ENCODE data around the gene PPP2R5A.
"Not testable (repeated sequence)": the region's sequence is repeated elsewhere in the genome, so short reads cannot be mapped to it uniquely, and the experiment has no call there.

The PPP2R5A gene

DNA sequence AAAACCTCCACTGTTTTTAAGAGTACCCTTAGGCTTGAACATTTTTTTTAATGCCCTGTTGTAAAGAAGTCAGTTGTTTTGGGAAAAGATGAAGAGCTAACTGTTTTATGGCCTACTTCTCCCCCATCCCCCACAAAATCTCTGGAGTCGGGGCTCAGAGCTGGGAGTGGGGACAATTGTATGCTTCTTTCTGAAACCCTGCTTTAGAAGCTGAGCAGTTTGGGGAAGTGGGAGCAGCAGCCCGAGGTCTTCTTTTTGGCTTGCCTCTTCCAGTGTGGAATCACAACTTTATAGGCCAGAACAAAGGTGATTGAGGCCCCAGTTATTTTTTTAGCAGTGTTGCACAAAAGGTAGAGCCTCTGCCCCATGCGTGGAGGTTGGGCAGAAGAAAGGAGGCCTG lies 25.2 kb downstream of the PPP2R5A start:
- Histone ChIP-seq H3K27ac (ENCODE audit: insufficient read depth in 1 of 2, low read depth in 1 of 2, low read length in 2 of 2, poor library complexity in 1 of 2, severe bottlenecking in 2 of 2) (no peak overlapping the region), H3K4me1 (ENCODE audit: control extremely low read depth in 1 of 4, control insufficient read depth in 4 of 4, insufficient read depth in 4 of 4, low read length in 3 of 4) (no peaks in the 10 kb centered on the region), H3K36me3 (ENCODE audit: control insufficient read depth in 4 of 4, insufficient read depth in 4 of 4, low read length in 3 of 4) (peaks cover 2 to 60% (median 10%) of the 10 kb centered on the region in 4 experiments), H3K9me3 (ENCODE audit: control extremely low read depth in 1 of 5, control insufficient read depth in 4 of 5, insufficient read depth in 2 of 5, low read depth in 1 of 5, low read length in 4 of 5) (peaks cover 0 to 19% (median 3%) of the 10 kb centered on the region in 5 experiments), H3K27me3 (replicated peaks in 2 of 5; ENCODE audit: control insufficient read depth in 4 of 5, insufficient read depth in 5 of 5, low read length in 4 of 5) (no peaks in the 10 kb centered on the region), H3K4me3 (ENCODE audit: control insufficient read depth in 1 of 7, extremely low read depth in 1 of 7, insufficient read depth in 4 of 7, low read depth in 2 of 7, low read length in 6 of 7) (no peak overlapping the region)
- ChIA-PET POLR2A (no interaction called here), CTCF (interaction anchor here (0.7 to 1.6 kb wide), 7 partner anchors 9 to 248 kb away, joined by 3 to 6 read pairs (median 4); no protein-coding TSS in a partner anchor)
- DNase-seq: no peak
- WGBS (ENCODE audit: insufficient coverage): 76% methylated on average over 3 of the region's 3 CpGs

DNA sequence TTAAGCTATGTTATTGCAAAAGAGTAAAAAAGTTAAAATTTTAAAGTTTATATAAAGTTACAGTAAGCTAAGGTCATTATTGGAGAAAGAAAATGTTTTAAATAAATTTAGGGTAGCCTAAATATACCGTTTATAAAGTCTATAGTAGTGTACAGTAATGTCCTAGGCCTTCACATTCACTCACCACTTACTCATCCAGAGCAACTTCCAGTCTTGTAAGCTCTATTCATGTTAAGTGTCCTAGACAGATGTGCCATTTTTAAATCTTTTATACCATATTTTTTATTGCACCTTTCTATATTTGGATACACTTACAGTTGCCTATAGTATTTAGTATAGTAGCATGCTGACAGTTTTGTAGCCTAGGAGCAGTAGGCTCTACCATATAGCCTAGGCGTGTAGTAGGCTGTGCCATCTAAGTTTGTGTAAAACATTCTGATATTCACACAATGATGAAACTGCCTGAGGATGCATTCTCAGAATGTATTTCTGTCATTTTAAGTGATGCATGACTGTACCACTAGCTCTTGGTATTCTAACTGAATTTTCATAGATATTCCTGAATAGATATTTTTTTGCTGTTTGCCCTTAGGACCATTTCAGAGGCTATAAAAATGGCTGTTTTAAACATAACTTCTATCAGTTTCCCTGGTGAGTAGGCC lies 26.8 kb downstream of the PPP2R5A start:
- Histone ChIP-seq H3K4me3 (ENCODE audit: control insufficient read depth in 1 of 7, extremely low read depth in 1 of 7, insufficient read depth in 4 of 7, low read depth in 2 of 7, low read length in 6 of 7) (no peak overlapping the region), H3K27me3 (replicated peaks in 2 of 5; ENCODE audit: control insufficient read depth in 4 of 5, insufficient read depth in 5 of 5, low read length in 4 of 5) (no peaks in the 10 kb centered on the region), H3K4me1 (ENCODE audit: control extremely low read depth in 1 of 4, control insufficient read depth in 4 of 4, insufficient read depth in 4 of 4, low read length in 3 of 4) (no peaks in the 10 kb centered on the region), H3K27ac (ENCODE audit: insufficient read depth in 1 of 2, low read depth in 1 of 2, low read length in 2 of 2, poor library complexity in 1 of 2, severe bottlenecking in 2 of 2) (no peak overlapping the region), H3K9me3 (ENCODE audit: control extremely low read depth in 1 of 5, control insufficient read depth in 4 of 5, insufficient read depth in 2 of 5, low read depth in 1 of 5, low read length in 4 of 5) (peaks cover 0 to 18% (median 3%) of the 10 kb centered on the region in 5 experiments), H3K36me3 (ENCODE audit: control insufficient read depth in 4 of 4, insufficient read depth in 4 of 4, low read length in 3 of 4) (peaks cover 2 to 56% (median 10%) of the 10 kb centered on the region in 4 experiments)
- POLR2A ChIA-PET: no interaction called here
- DNase-seq: no peak
- WGBS (ENCODE audit: insufficient coverage): 100% methylated on average over 1 of the region's 2 CpGs
- CTCF ChIA-PET: interaction anchor here (0.7 to 1.9 kb wide), 7 partner anchors 17 to 278 kb away, joined by 3 to 11 read pairs (median 5); no protein-coding TSS in a partner anchor

DNA sequence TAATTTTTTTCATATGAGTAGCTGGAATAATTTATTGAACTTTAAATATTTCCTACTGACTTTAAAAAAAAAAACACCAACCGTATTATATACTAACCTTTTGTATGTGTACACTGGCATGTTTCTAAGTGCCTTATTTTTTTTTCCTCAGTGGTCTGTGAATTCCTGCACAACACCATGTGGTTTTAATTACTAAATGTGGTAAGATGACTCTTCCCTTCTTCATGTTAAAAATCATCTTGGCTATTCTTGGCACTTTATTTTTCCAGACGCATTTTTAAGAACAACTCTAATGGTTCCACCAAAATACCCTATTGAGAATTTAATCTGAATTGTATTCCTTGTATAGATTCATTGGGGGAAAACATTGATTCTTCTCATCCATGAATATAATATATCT lies 28.4 kb downstream of the PPP2R5A start:
- Histone ChIP-seq H3K9me3 (ENCODE audit: control extremely low read depth in 1 of 5, control insufficient read depth in 4 of 5, insufficient read depth in 2 of 5, low read depth in 1 of 5, low read length in 4 of 5) (peaks cover 0 to 18% (median 3%) of the 10 kb centered on the region in 5 experiments), H3K27ac (ENCODE audit: insufficient read depth in 1 of 2, low read depth in 1 of 2, low read length in 2 of 2, poor library complexity in 1 of 2, severe bottlenecking in 2 of 2) (no peak overlapping the region), H3K27me3 (replicated peaks in 2 of 5; ENCODE audit: control insufficient read depth in 4 of 5, insufficient read depth in 5 of 5, low read length in 4 of 5) (no peaks in the 10 kb centered on the region), H3K4me3 (ENCODE audit: control insufficient read depth in 1 of 7, extremely low read depth in 1 of 7, insufficient read depth in 4 of 7, low read depth in 2 of 7, low read length in 6 of 7) (no peak overlapping the region), H3K36me3 (ENCODE audit: control insufficient read depth in 4 of 4, insufficient read depth in 4 of 4, low read length in 3 of 4) (peaks cover 2 to 43% (median 9%) of the 10 kb centered on the region in 4 experiments), H3K4me1 (ENCODE audit: control extremely low read depth in 1 of 4, control insufficient read depth in 4 of 4, insufficient read depth in 4 of 4, low read length in 3 of 4) (no peaks in the 10 kb centered on the region)
- no CpG with 5 or more reads among the region's 2 CpGs for WGBS (ENCODE audit: insufficient coverage)
- DNase-seq: no peak
- ChIA-PET CTCF (no interaction called here), POLR2A (no interaction called here)

DNA sequence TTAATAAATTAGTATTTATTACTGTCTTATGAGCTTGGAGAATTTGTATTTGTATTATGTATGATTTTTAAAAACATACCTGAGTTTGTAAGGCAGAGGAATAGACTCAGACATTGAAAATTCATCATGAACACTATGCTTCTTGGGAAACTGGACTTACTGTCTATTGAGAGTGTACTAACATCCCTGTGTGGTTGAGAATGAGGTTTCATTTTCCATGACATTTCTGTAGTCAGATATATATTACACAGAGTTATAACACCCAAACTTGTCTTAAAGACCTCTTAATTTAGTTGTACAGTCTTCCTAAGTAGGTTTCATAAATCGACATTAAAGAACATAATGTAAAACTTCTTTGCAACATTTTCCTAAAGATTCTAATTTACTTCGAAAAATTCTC lies 30.0 kb downstream of the PPP2R5A start:
- no peaks in the 10 kb centered on the region for H3K27me3 ChIP-seq (replicated peaks in 2 of 5; ENCODE audit: control insufficient read depth in 4 of 5, insufficient read depth in 5 of 5, low read length in 4 of 5)
- no peak for DNase-seq
- H3K36me3 ChIP-seq (ENCODE audit: control insufficient read depth in 4 of 4, insufficient read depth in 4 of 4, low read length in 3 of 4): peaks cover 2 to 29% (median 7%) of the 10 kb centered on the region in 4 experiments
- ChIA-PET POLR2A (no interaction called here), CTCF (interaction anchor here (1.1 kb wide), 1 partner anchor 205 kb away, joined by 3 read pairs; no protein-coding TSS in a partner anchor)
- H3K27ac ChIP-seq (ENCODE audit: insufficient read depth in 1 of 2, low read depth in 1 of 2, low read length in 2 of 2, poor library complexity in 1 of 2, severe bottlenecking in 2 of 2): no peak overlapping the region
- no peaks in the 10 kb centered on the region for H3K4me1 ChIP-seq (ENCODE audit: control extremely low read depth in 1 of 4, control insufficient read depth in 4 of 4, insufficient read depth in 4 of 4, low read length in 3 of 4)
- H3K4me3 ChIP-seq (ENCODE audit: control insufficient read depth in 1 of 7, extremely low read depth in 1 of 7, insufficient read depth in 4 of 7, low read depth in 2 of 7, low read length in 6 of 7): no peak overlapping the region
- WGBS (ENCODE audit: insufficient coverage): no CpG with 5 or more reads among the region's 2 CpGs
- peaks cover 0 to 18% (median 3%) of the 10 kb centered on the region in 5 experiments for H3K9me3 ChIP-seq (ENCODE audit: control extremely low read depth in 1 of 5, control insufficient read depth in 4 of 5, insufficient read depth in 2 of 5, low read depth in 1 of 5, low read length in 4 of 5)

DNA sequence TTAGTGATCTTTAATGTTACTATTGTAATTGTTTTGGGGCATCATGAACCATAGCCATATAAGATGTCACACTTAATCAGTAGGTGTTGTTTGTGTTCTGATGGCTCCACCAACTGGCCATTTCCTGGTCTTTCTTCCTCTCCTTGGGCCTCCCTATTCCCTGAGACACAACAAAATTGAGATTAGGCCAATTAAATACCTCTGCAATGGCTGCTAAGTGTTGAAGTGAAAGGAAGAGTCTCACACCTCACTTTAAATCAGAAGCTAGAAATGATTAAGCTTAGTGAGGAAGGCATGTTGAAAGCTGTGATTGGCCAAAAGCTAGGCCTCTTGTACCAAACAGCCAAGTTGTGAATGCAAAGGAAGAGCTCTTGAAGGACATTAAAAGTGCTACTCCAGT lies 30.7 kb downstream of the PPP2R5A start:
- POLR2A ChIA-PET: no interaction called here

DNA sequence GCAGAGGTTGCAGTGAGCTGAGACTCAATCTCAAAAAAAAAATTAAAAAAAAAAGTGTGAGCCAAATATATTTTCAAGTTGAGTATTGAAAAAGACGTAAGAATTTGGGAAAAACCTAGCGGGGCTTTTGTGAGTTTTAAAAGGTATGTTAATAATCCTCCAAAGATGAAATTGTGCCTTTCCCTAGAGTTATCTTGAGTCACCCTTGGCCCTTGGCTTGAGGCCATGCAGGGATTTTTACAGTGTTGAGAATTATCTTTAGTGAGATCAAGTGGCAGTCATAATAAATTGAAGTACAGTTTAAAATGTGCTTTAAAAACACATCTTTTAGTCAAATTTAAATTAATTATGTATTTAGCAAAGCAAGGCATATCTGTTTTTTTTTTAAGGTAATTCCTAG lies 32.7 kb downstream of the PPP2R5A start:
- peaks cover 0 to 5% (median 0%) of the 10 kb centered on the region in 5 experiments for H3K9me3 ChIP-seq (ENCODE audit: control extremely low read depth in 1 of 5, control insufficient read depth in 4 of 5, insufficient read depth in 2 of 5, low read depth in 1 of 5, low read length in 4 of 5)
- no peaks in the 10 kb centered on the region for H3K27me3 ChIP-seq (replicated peaks in 2 of 5; ENCODE audit: control insufficient read depth in 4 of 5, insufficient read depth in 5 of 5, low read length in 4 of 5)
- 97% methylated on average over 2 of the region's 2 CpGs for WGBS (ENCODE audit: insufficient coverage)
- CTCF ChIA-PET: interaction anchor here (0.6 kb wide), 1 partner anchor 247 kb away, joined by 3 read pairs; no protein-coding TSS in a partner anchor
- POLR2A ChIA-PET: no interaction called here
- H3K27ac ChIP-seq (ENCODE audit: insufficient read depth in 1 of 2, low read depth in 1 of 2, low read length in 2 of 2, poor library complexity in 1 of 2, severe bottlenecking in 2 of 2): no peak overlapping the region
- no peaks in the 10 kb centered on the region for H3K4me1 ChIP-seq (ENCODE audit: control extremely low read depth in 1 of 4, control insufficient read depth in 4 of 4, insufficient read depth in 4 of 4, low read length in 3 of 4)
- H3K36me3 ChIP-seq (ENCODE audit: control insufficient read depth in 4 of 4, insufficient read depth in 4 of 4, low read length in 3 of 4): peaks cover 0 to 7% (median under 1%) of the 10 kb centered on the region in 4 experiments
- no peak for DNase-seq
- no peak overlapping the region for H3K4me3 ChIP-seq (ENCODE audit: control insufficient read depth in 1 of 7, extremely low read depth in 1 of 7, insufficient read depth in 4 of 7, low read depth in 2 of 7, low read length in 6 of 7)

More for the DNA sequence above, 30.7 kb downstream of the PPP2R5A start:
- CTCF ChIA-PET: interaction anchor here (0.7 kb wide), 2 partner anchors 24 to 280 kb away, joined by 3 read pairs; partner anchors contain the start of genes DTL and INTS7
- Histone ChIP-seq H3K27me3 (replicated peaks in 2 of 5; ENCODE audit: control insufficient read depth in 4 of 5, insufficient read depth in 5 of 5, low read length in 4 of 5) (no peaks in the 10 kb centered on the region), H3K4me1 (ENCODE audit: control extremely low read depth in 1 of 4, control insufficient read depth in 4 of 4, insufficient read depth in 4 of 4, low read length in 3 of 4) (no peaks in the 10 kb centered on the region), H3K9me3 (ENCODE audit: control extremely low read depth in 1 of 5, control insufficient read depth in 4 of 5, insufficient read depth in 2 of 5, low read depth in 1 of 5, low read length in 4 of 5) (peaks cover 0 to 14% (median 3%) of the 10 kb centered on the region in 5 experiments), H3K4me3 (ENCODE audit: control insufficient read depth in 1 of 7, extremely low read depth in 1 of 7, insufficient read depth in 4 of 7, low read depth in 2 of 7, low read length in 6 of 7) (no peak overlapping the region), H3K27ac (ENCODE audit: insufficient read depth in 1 of 2, low read depth in 1 of 2, low read length in 2 of 2, poor library complexity in 1 of 2, severe bottlenecking in 2 of 2) (no peak overlapping the region), H3K36me3 (ENCODE audit: control insufficient read depth in 4 of 4, insufficient read depth in 4 of 4, low read length in 3 of 4) (peaks cover 2 to 22% (median 2%) of the 10 kb centered on the region in 4 experiments)
- DNase-seq: peak; percentile 17 to 31 (median 26)

DNA sequence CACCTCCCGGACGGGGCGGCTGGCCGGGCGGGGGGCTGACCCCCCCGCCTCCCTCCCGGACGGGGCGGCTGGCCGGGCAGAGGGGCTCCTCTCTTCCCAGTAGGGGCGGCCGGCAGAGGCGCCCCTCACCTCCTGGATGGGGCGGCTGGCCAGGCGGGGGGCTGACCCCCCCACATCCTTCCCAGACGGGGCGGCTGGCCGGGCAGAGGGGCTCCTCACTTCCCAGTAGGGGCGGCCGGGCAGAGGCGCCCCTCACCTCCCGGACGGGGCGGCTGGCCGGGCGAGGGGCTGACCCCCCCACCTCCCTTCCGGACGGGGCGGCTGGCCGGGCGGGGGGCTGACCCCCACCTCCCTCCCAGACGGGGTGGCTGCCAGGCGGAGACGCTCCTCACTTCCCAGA lies 35.8 kb downstream of the PPP2R5A start:
- H3K9me3 ChIP-seq (ENCODE audit: control extremely low read depth in 1 of 5, control insufficient read depth in 4 of 5, insufficient read depth in 2 of 5, low read depth in 1 of 5, low read length in 4 of 5); CTCF ChIA-PET; POLR2A ChIA-PET; H3K27me3 ChIP-seq (replicated peaks in 2 of 5; ENCODE audit: control insufficient read depth in 4 of 5, insufficient read depth in 5 of 5, low read length in 4 of 5); H3K4me1 ChIP-seq (ENCODE audit: control extremely low read depth in 1 of 4, control insufficient read depth in 4 of 4, insufficient read depth in 4 of 4, low read length in 3 of 4); H3K4me3 ChIP-seq (ENCODE audit: control insufficient read depth in 1 of 7, extremely low read depth in 1 of 7, insufficient read depth in 4 of 7, low read depth in 2 of 7, low read length in 6 of 7); H3K36me3 ChIP-seq (ENCODE audit: control insufficient read depth in 4 of 4, insufficient read depth in 4 of 4, low read length in 3 of 4); DNase-seq; H3K27ac ChIP-seq (ENCODE audit: insufficient read depth in 1 of 2, low read depth in 1 of 2, low read length in 2 of 2, poor library complexity in 1 of 2, severe bottlenecking in 2 of 2): not testable (repeated sequence)
- 100% methylated on average over 5 of the region's 34 CpGs for WGBS (ENCODE audit: insufficient coverage)
